NCI-H2107 treated with DMSO at 0.1 percent for 48 hours (cell line): ENCODE measurements around the gene ATAD2B.
"Not testable (repeated sequence)": the region's sequence is repeated elsewhere in the genome, so short reads cannot be mapped to it uniquely, and the experiment has no call there.

ENCODE experiments used
- DNase-seq: peaks from one replicate; lab custom pipeline; 2025; ENCODE audit not compliant: unreplicated experiment; lab: John Stamatoyannopoulos, UW

The ATAD2B gene

GRCh38 chr2:23926750-23927571 is at the start of gene ATAD2B:
Gene ATAD2B, minus strand, starts transcription at chr2:23927123. Its CDS starts 353 bp downstream, at chr2:23926770.
- DNase-seq, result peak; percentile 61

GRCh38 chr2:23967846-23968245 is 40.9 kb upstream of the ATAD2B start:
- DNase-seq, result no peak

- no peak for DNase-seq
These were observed 27.5 kb upstream of the ATAD2B start for GRCh38 chr2:23954325-23955014.

- no peak for DNase-seq
These were observed 26.7 kb upstream of the ATAD2B start for GRCh38 chr2:23953625-23954024.

- not testable (repeated sequence) for DNase-seq
These were observed 25.6 kb upstream of the ATAD2B start for GRCh38 chr2:23952558-23952957.

GRCh38 chr2:23947350-23947749 is 20.4 kb upstream of the ATAD2B start:
- DNase-seq, result no peak

GRCh38 chr2:23944976-23945375 is 18.1 kb upstream of the ATAD2B start:
- no peak for DNase-seq

- DNase-seq, result no peak
These were observed 17.6 kb upstream of the ATAD2B start for GRCh38 chr2:23944527-23944926.

- no peak for DNase-seq
These were observed 16.7 kb upstream of the ATAD2B start for GRCh38 chr2:23943666-23944065.

- DNase-seq, result no peak
These were observed 14.7 kb upstream of the ATAD2B start for GRCh38 chr2:23941644-23942043.

- DNase-seq, result peak; percentile 42
These were observed 14.0 kb upstream of the ATAD2B start for GRCh38 chr2:23940718-23941620.

GRCh38 chr2:23939987-23940717 is 13.2 kb upstream of the ATAD2B start, which contains the start of gene UBXN2A:
Gene UBXN2A, plus strand, starts transcription at chr2:23940463. Its CDS starts 17,852 bp downstream, at chr2:23958315.
- DNase-seq, result peak; percentile 61

- no peak for DNase-seq
These were observed 7.3 kb upstream of the ATAD2B start for GRCh38 chr2:23934259-23934658.

- no peak for DNase-seq
These were observed 603 bp downstream of the ATAD2B start for GRCh38 chr2:23926290-23926749.

- DNase-seq, result peak; percentile 35
These were observed 1.1 kb downstream of the ATAD2B start for GRCh38 chr2:23925702-23926289.

GRCh38 chr2:23924589-23925359 is 2.1 kb downstream of the ATAD2B start:
- DNase-seq, result no peak

GRCh38 chr2:23918837-23919489 is 8.0 kb downstream of the ATAD2B start:
- no peak for DNase-seq

GRCh38 chr2:23916727-23917405 is 10.1 kb downstream of the ATAD2B start:
- no peak for DNase-seq
